ENCODE measurements around the gene CPSF3. TPM values are rescaled to one million over a fixed set of nuclear protein-coding genes. Genes with fewer than 3 reads are reported as not detected.
"Not testable (repeated sequence)": the region's sequence is repeated elsewhere in the genome, so short reads cannot be mapped to it uniquely, and the experiment has no call there.

CPSF3 gene
- total RNA-seq, 1 donor from 2014 or later = 86.4 TPM

GRCh38 chr2:9492927-9493326 lies 69.5 kb downstream of the CPSF3 start:
- no peaks in the 10 kb centered on the region for H3K9me3 Mint-ChIP-seq

GRCh38 chr2:9493478-9493877 lies 70.0 kb downstream of the CPSF3 start:
- no peak for DNase-seq (ENCODE audit: low read depth, low spot score)
- Mint-ChIP-seq H3K9me3 (no peaks in the 10 kb centered on the region), H3K36me3 (ENCODE audit: low read depth) (peaks cover 20% of the 10 kb centered on the region), H3K27me3 (ENCODE audit: low read depth) (no peaks in the 10 kb centered on the region), H3K27ac (ENCODE audit: unreplicated experiment) (no peak overlapping the region), H3K4me1 (peaks cover 4% of the 10 kb centered on the region), H3K4me3 (no peak overlapping the region)
- TF ChIP-seq, protein P1, sequence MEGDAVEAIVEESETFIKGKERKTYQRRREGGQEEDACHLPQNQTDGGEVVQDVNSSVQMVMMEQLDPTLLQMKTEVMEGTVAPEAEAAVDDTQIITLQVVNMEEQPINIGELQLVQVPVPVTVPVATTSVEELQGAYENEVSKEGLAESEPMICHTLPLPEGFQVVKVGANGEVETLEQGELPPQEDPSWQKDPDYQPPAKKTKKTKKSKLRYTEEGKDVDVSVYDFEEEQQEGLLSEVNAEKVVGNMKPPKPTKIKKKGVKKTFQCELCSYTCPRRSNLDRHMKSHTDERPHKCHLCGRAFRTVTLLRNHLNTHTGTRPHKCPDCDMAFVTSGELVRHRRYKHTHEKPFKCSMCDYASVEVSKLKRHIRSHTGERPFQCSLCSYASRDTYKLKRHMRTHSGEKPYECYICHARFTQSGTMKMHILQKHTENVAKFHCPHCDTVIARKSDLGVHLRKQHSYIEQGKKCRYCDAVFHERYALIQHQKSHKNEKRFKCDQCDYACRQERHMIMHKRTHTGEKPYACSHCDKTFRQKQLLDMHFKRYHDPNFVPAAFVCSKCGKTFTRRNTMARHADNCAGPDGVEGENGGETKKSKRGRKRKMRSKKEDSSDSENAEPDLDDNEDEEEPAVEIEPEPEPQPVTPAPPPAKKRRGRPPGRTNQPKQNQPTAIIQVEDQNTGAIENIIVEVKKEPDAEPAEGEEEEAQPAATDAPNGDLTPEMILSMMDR (conservative IDR thresholded peaks at IDR 0.05) = no peak

More at GRCh38 chr2:9492927-9493326, 69.5 kb downstream of the CPSF3 start:
- Mint-ChIP-seq H3K4me3 (no peak overlapping the region), H3K27me3 (ENCODE audit: low read depth) (no peaks in the 10 kb centered on the region), H3K27ac (ENCODE audit: unreplicated experiment) (no peak overlapping the region), H3K4me1 (peaks cover 4% of the 10 kb centered on the region), H3K36me3 (ENCODE audit: low read depth) (peaks cover 22% of the 10 kb centered on the region)
- TF ChIP-seq, protein P1 (conservative IDR thresholded peaks at IDR 0.05) = no peak
- no peak for DNase-seq (ENCODE audit: low read depth, low spot score)

GRCh38 chr2:9494081-9494480 lies 70.6 kb downstream of the CPSF3 start:
- no peak for DNase-seq (ENCODE audit: low read depth, low spot score)
- Mint-ChIP-seq H3K4me3 (no peak overlapping the region), H3K36me3 (ENCODE audit: low read depth) (peaks cover 18% of the 10 kb centered on the region), H3K4me1 (peaks cover 4% of the 10 kb centered on the region), H3K27me3 (ENCODE audit: low read depth) (no peaks in the 10 kb centered on the region), H3K9me3 (no peaks in the 10 kb centered on the region), H3K27ac (ENCODE audit: unreplicated experiment) (no peak overlapping the region)
- TF ChIP-seq, protein P1 (conservative IDR thresholded peaks at IDR 0.05) = no peak

GRCh38 chr2:9497017-9497416 lies 73.6 kb downstream of the CPSF3 start:
- Mint-ChIP-seq H3K4me3 (no peak overlapping the region), H3K27me3 (ENCODE audit: low read depth) (no peaks in the 10 kb centered on the region), H3K9me3 (no peaks in the 10 kb centered on the region), H3K4me1 (peaks cover 4% of the 10 kb centered on the region), H3K27ac (ENCODE audit: unreplicated experiment) (no peak overlapping the region), H3K36me3 (ENCODE audit: low read depth) (peaks cover 13% of the 10 kb centered on the region)
- no peak for DNase-seq (ENCODE audit: low read depth, low spot score)
- TF ChIP-seq, protein P1 (conservative IDR thresholded peaks at IDR 0.05) = no peak

- Mint-ChIP-seq H3K27ac (ENCODE audit: unreplicated experiment) (no peak overlapping the region), H3K36me3 (ENCODE audit: low read depth) (peaks cover 16% of the 10 kb centered on the region), H3K4me3 (no peak overlapping the region), H3K4me1 (peaks cover 4% of the 10 kb centered on the region), H3K9me3 (no peaks in the 10 kb centered on the region), H3K27me3 (ENCODE audit: low read depth) (no peaks in the 10 kb centered on the region)
- TF ChIP-seq, protein P1 (conservative IDR thresholded peaks at IDR 0.05) = no peak
- DNase-seq (ENCODE audit: low read depth, low spot score) = no peak
Measured at GRCh38 chr2:9498210-9498609, 74.8 kb downstream of the CPSF3 start.

GRCh38 chr2:9508931-9509330 lies 85.5 kb downstream of the CPSF3 start:
- H3K27ac Mint-ChIP-seq (ENCODE audit: unreplicated experiment) = peak overlapping the region; percentile 29
- no peaks in the 10 kb centered on the region for H3K27me3 Mint-ChIP-seq (ENCODE audit: low read depth)
- H3K4me1 Mint-ChIP-seq = peaks cover 19% of the 10 kb centered on the region
- TF ChIP-seq, protein P1 (conservative IDR thresholded peaks at IDR 0.05) = no peak
- no peak overlapping the region for H3K4me3 Mint-ChIP-seq
- peaks cover 13% of the 10 kb centered on the region for H3K36me3 Mint-ChIP-seq (ENCODE audit: low read depth)
- H3K9me3 Mint-ChIP-seq = no peaks in the 10 kb centered on the region
- DNase-seq (ENCODE audit: low read depth, low spot score) = no peak

DNA sequence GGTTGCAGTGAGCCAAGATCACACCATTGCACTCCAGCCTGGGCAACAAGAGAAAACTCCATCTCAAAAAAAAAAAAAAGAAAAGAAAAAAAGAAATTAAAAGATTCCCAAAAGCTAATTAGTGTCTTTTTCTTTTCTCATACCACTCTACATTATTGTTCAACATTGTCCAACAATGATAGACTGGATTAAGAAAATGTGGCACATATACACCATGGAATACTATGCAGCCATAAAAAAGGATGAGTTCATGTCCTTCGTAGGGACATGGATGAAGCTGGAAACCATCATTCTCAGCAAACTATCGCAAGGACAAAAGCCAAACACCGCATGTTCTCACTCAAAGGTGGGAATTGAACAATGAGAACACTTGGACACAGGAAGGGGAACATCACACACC lies 90.5 kb downstream of the CPSF3 start:
- H3K27me3 Mint-ChIP-seq (ENCODE audit: low read depth) = not testable (repeated sequence)

More for the DNA sequence above, 90.5 kb downstream of the CPSF3 start:
- peaks cover 20% of the 10 kb centered on the region for H3K36me3 Mint-ChIP-seq (ENCODE audit: low read depth)
- not testable (repeated sequence) for H3K4me3 Mint-ChIP-seq; H3K9me3 Mint-ChIP-seq; H3K27ac Mint-ChIP-seq (ENCODE audit: unreplicated experiment); DNase-seq (ENCODE audit: low read depth, low spot score)
- peaks cover 13% of the 10 kb centered on the region for H3K4me1 Mint-ChIP-seq
